HepG2 (cell line): Measurements from ENCODE around the gene BRMS1. TPM values are rescaled to one million over a fixed set of nuclear protein-coding genes. Genes with fewer than 3 reads are reported as not detected.

Experiments used
- ATAC-seq: fragments of 200-7000 bp; cut with Tn5 transposase; 3 replicates; pipeline ENCODE4 v1.9.1; 2020; ENCODE audit warnings: mild to moderate bottlenecking, moderate library complexity
- BruUV-seq: library from RNA; stranded (reverse); fragments of 400-500 nt; replicated peaks from 2 replicates; lab custom pipeline; 2021; lab: Mats Ljungman, UMichigan
- CTCF ChIA-PET: fragments of 300-600 bp; formaldehyde crosslinking; extraction: SDS; loops from one replicate; lab custom pipeline; 2021; ENCODE audit warnings: low total read pairs, inconsistent platforms, low intra/inter-chr PET ratio; lab: Yijun Ruan, JAX
- POLR2A ChIA-PET: fragments of 350-600 bp; sonication (Branson Sonifier 250); formaldehyde crosslinking; loops from one replicate; lab custom pipeline; 2020; ENCODE audit warnings: antibody characterized with exemption, inconsistent platforms; lab: Yijun Ruan, JAX
- DNase-seq: peaks from one replicate; pipeline ENCODE4 v3.0.0-alpha.2; 2015; ENCODE audit warnings: low spot score
- FAIRE-seq: peaks from 3 replicates; lab custom pipeline; 2011; peaks lifted over from hg19 to GRCh38; lab: Jason Lieb, UNC
- H2AFZ ChIP-seq: one replicate; pipeline ENCODE4 v1.6.1; 2011; ENCODE audit warnings: low read length, inconsistent platforms
- H3K27ac ChIP-seq: fragments of 300-600 bp; 3 replicates; pipeline ENCODE4 v1.8.0; 2011; ENCODE audit warnings: mixed run types, mild to moderate bottlenecking, mixed read lengths, low read length, inconsistent platforms; ENCODE audit not compliant: insufficient read depth; ENCODE audit errors: extremely low read length
- H3K27me3 ChIP-seq, 2 experiments: fragments of 200-600 bp in 1 of 2; 2 replicates in 1 of 2; 3 replicates in 1 of 2; pipeline versions ENCODE4 v1.6.0 to v1.8.0; 2011; ENCODE audit warnings: low read length in 2 of 2, mild to moderate bottlenecking in 2 of 2, moderate library complexity in 2 of 2, inconsistent platforms in 1 of 2; ENCODE audit not compliant: insufficient read depth in 2 of 2, control insufficient read depth in 1 of 2
- H3K36me3 ChIP-seq, 2 experiments: fragments of 200-600 bp in 1 of 2; replicated peaks in 1 of 2; 2 replicates in 1 of 2; 3 replicates in 1 of 2; pipeline versions ENCODE4 v1.5.1 to v1.8.0; 2011; ENCODE audit warnings: low read length in 2 of 2, inconsistent platforms in 1 of 2; ENCODE audit not compliant: insufficient read depth in 2 of 2, control insufficient read depth in 1 of 2
- H3K4me1 ChIP-seq: 2 replicates; pipeline ENCODE4 v1.5.1; 2012; ENCODE audit warnings: low read length, inconsistent platforms; ENCODE audit not compliant: insufficient read depth
- H3K4me2 ChIP-seq: 2 replicates; pipeline ENCODE4 v1.6.0; 2011; ENCODE audit warnings: low read depth, low read length, inconsistent platforms
- H3K4me3 ChIP-seq, 3 experiments: fragments of 200-600 bp in 1 of 3; sonication (generic), shearing (Covaris generic) in 1 of 3; replicated peaks in 1 of 3; 2 replicates each; pipeline ENCODE4 v1.5.1; 2011 to 2016; ENCODE audit warnings: low read length in 3 of 3, inconsistent platforms in 2 of 3, low read depth in 2 of 3, mild to moderate bottlenecking in 2 of 3, control low read depth in 1 of 3, mixed read lengths in 1 of 3; ENCODE audit not compliant: insufficient read depth in 1 of 3
- H3K79me2 ChIP-seq: one replicate; pipeline ENCODE4 v1.6.1; 2011; ENCODE audit warnings: low read length, inconsistent platforms; ENCODE audit not compliant: insufficient read depth
- H3K9ac ChIP-seq: 2 replicates; pipeline ENCODE4 v1.6.0; 2011; ENCODE audit warnings: mild to moderate bottlenecking, low read depth, low read length, inconsistent platforms; ENCODE audit not compliant: insufficient read depth
- H3K9me3 ChIP-seq: 2 replicates; pipeline ENCODE4 v1.5.1; 2012; ENCODE audit warnings: mild to moderate bottlenecking, low read length
- H4K20me1 ChIP-seq: 2 replicates; pipeline ENCODE4 v1.6.0; 2011; ENCODE audit warnings: inconsistent platforms, mild to moderate bottlenecking, low read length, moderate library complexity; ENCODE audit not compliant: insufficient read depth
- ARID2 ChIP-seq: sonication (generic); formaldehyde crosslinking; IDR thresholded peaks from 2 replicates; pipeline ENCODE4 v1.8.1; 2022; ENCODE audit warnings: mild to moderate bottlenecking, missing genetic modification reagents, borderline replicate concordance
- FOXA3 ChIP-seq: IDR thresholded peaks from 2 replicates; pipeline ENCODE4 v1.6.1; 2016; ENCODE audit warnings: missing genetic modification reagents, missing compliant biosample characterization
- GABPB1 ChIP-seq: IDR thresholded peaks from 2 replicates; pipeline ENCODE4 v1.6.1; 2016; ENCODE audit warnings: mild to moderate bottlenecking, missing genetic modification reagents, moderate library complexity, missing compliant biosample characterization
- JUND ChIP-seq: sonication (generic); formaldehyde crosslinking; IDR thresholded peaks from 2 replicates; pipeline ENCODE4 v1.8.0; 2022; ENCODE audit warnings: mild to moderate bottlenecking, missing genetic modification reagents
- NFYB ChIP-seq: sonication (generic); formaldehyde crosslinking; IDR thresholded peaks from 2 replicates; pipeline ENCODE4 v1.4.0; 2020; ENCODE audit warnings: missing genetic modification reagents
- PHF5A ChIP-seq: IDR thresholded peaks from one replicate; pipeline ENCODE4 v1.6.1; 2018; ENCODE audit warnings: low read depth, missing genetic modification reagents; ENCODE audit not compliant: unreplicated experiment
- STAG1 ChIP-seq: sonication (generic); formaldehyde crosslinking; IDR thresholded peaks from 2 replicates; pipeline ENCODE4 v1.4.0; 2020; ENCODE audit warnings: missing genetic modification reagents
- TBX3 ChIP-seq: fragments of 450-650 bp; IDR thresholded peaks from 2 replicates; pipeline ENCODE4 v1.6.1; 2017; ENCODE audit warnings: antibody characterized with exemption, mild to moderate bottlenecking, inconsistent platforms, borderline replicate concordance
- ZNF235 ChIP-seq: sonication (generic); formaldehyde crosslinking; IDR thresholded peaks from 2 replicates; pipeline ENCODE4 v1.8.1; 2023; ENCODE audit warnings: mild to moderate bottlenecking, missing genetic modification reagents, borderline replicate concordance
- ZNF709 ChIP-seq: sonication (generic); formaldehyde crosslinking; IDR thresholded peaks from 2 replicates; pipeline ENCODE4 v1.5.0; 2020; ENCODE audit warnings: mild to moderate bottlenecking, missing genetic modification reagents
- ZSCAN25 ChIP-seq: sonication (generic); formaldehyde crosslinking; IDR thresholded peaks from 2 replicates; pipeline ENCODE4 v1.8.0; 2022; ENCODE audit warnings: mild to moderate bottlenecking, missing genetic modification reagents
- ZSCAN30 ChIP-seq: sonication (generic); formaldehyde crosslinking; IDR thresholded peaks from 2 replicates; pipeline ENCODE4 v1.5.0; 2020; ENCODE audit warnings: mild to moderate bottlenecking, missing genetic modification reagents
- WGBS: methylation state at CpG from one replicate; pipeline ENCODE4 v1.1.6; 2017; ENCODE audit warnings: low lambda C conversion rate; 5-methylcytosine and 5-hydroxymethylcytosine counted together
- in situ Hi-C: cut with HindIII; loops from 2 replicates; pipeline ENCODE4 v1.10.0; 2017; ENCODE audit warnings: low pct_unique_long_range_greater_than_20kb; ENCODE audit not compliant: extremely low pct_ligation_motif_present
- intact Hi-C: fragments of 100-400 bp; cut with micrococcal nuclease; formaldehyde crosslinking; loops from one replicate; pipeline ENCODE4 v1.10.0; 2022; ENCODE audit not compliant: unreplicated experiment
- polyA plus RNA-seq, 8 experiments: library from polyadenylated mRNA; depleted of rRNA in 3 of 8; stranded (reverse) in 7 of 8; unstranded in 1 of 8; fragments of >200 nt; fragmentation: Illumina TruSeq in 4 of 8; extraction: Trizol in 4 of 8; gene quantifications; 2 replicates each; pipeline versions ENCODE4 v1.2.1 to v1.2.3, GENCODE V29; 2011 to 2016; ENCODE audit warnings: low read depth in 4 of 8, missing spikeins in 1 of 8, mixed read lengths in 1 of 8; ENCODE audit not compliant: insufficient read depth in 1 of 8
- total RNA-seq, 5 experiments: library from RNA; depleted of rRNA; stranded (reverse); fragments of >200 nt; fragmentation: Illumina TruSeq; extraction: Trizol; gene quantifications; 2 replicates each; pipeline ENCODE4 v1.2.3, GENCODE V29; 2016; ENCODE audit warnings: low read depth in 1 of 5
- TF ChIP-seq, protein P1 (sequence below): sonication (generic); formaldehyde crosslinking; IDR thresholded peaks from 2 replicates; pipeline ENCODE4 v1.8.0; 2022; ENCODE audit warnings: mild to moderate bottlenecking, missing genetic modification reagents
- TF ChIP-seq, protein P2 (sequence below): sonication (generic); formaldehyde crosslinking; IDR thresholded peaks from 2 replicates; pipeline ENCODE4 v1.4.0; 2020; ENCODE audit warnings: mild to moderate bottlenecking, missing genetic modification reagents
- TF ChIP-seq, protein P3 (sequence below): sonication (generic); formaldehyde crosslinking; IDR thresholded peaks from 2 replicates; pipeline ENCODE4 v1.4.0; 2020; ENCODE audit warnings: missing genetic modification reagents
- TF ChIP-seq, protein P4 (sequence below): sonication (generic); formaldehyde crosslinking; IDR thresholded peaks from 2 replicates; pipeline ENCODE4 v1.8.0; 2022; ENCODE audit warnings: missing genetic modification reagents, mild to moderate bottlenecking, inconsistent platforms, borderline replicate concordance

The BRMS1 gene
- total and polyA plus RNA-seq, 2 of the 13 experiments (the other 11 are each of a cell fraction or from before 2014, with no cell fraction given) = 15.8 to 55.7 TPM

DNA sequence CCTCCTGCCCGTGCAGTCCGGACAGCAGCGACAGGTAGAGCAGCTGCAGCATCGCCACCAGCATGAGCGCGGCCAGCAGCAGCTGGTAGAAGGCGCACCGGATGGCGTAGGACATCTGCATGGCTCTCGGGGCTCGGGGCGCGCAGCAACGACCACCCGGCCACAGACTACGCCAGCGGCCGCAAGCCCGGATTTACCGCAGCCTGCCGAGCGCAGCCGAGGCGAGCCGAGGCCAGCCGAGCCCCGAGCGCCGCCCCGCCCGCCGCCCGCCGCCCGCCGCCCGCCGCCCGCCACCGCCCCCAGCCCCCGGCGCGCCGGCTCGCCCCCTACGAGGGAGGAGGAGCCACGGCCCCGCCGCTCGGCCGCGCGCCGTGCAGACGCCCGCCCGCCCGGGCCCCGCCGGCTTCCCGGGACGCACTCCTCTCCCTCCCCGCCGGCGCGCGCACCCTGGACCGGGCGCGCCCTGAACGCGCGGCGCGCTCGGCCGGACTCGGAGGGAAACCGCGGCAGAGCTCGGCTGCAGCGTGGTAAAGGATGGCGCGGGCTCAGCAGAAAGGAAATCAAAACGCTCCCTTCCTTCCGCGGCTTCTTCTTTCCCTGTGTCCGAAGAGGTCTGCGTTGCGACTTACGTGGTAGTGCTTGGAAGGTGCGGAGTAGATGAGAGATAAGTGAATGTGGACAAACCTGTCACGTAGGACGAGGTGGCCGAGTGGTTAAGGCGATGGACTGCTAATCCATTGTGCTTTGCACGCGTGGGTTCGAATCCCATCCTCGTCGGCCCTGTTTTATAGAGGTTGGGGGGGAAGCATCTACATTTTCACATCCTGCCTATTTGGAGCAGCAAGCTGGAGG lies 2.7 kb upstream of the BRMS1 start, which contains the start of gene B4GAT1:
Gene B4GAT1, minus strand, starts transcription at position 205 of the 852 bp plus-strand sequence. Its CDS starts 84 bp downstream, at position 121.
- ChIA-PET POLR2A (interaction anchor here (0.7 to 2.3 kb wide), 10 partner anchors 11 to 80 kb away, joined by 3 to 27 read pairs (median 4); partner anchors contain the start of genes CD248, RAB1B, RIN1 and YIF1A), CTCF (no interaction called here)
- H3K27me3 ChIP-seq = no peaks in the 10 kb centered on the region; a peak in 1 of 5 replicates
- peak within 1 kb of the TSS; percentile 94 for H3K9ac ChIP-seq
- peaks cover 78% of the 10 kb centered on the region for H3K4me1 ChIP-seq
- ATAC-seq (peak; percentile 43), FAIRE-seq (no peak), DNase-seq (peak; percentile 68)
- WGBS = 0% methylated on average over 16 of the region's 101 CpGs
- H2AFZ ChIP-seq = no peak within 1 kb of the TSS
- peak within 1 kb of the TSS; percentile 86 for H3K27ac ChIP-seq
- peak within 1 kb of the TSS; percentile 80 to 93 (median 90) for H3K4me3 ChIP-seq
- no peaks in the 10 kb centered on the region for H4K20me1 ChIP-seq
- intact Hi-C loops = no loop called here
- in situ Hi-C loops = no loop called here
- H3K4me2 ChIP-seq = peak within 1 kb of the TSS; percentile 95
- H3K9me3 ChIP-seq = no peaks in the 10 kb centered on the region
- no TSS peak for BruUV-seq
- H3K79me2 ChIP-seq = peaks cover 54% of the 10 kb centered on the region
- no peaks in the 10 kb centered on the region for H3K36me3 ChIP-seq
- TF ChIP-seq PHF5A (CRISPR knock-in tag) (peak; percentile 33), TBX3 (0 out of 2 replicates have a peak, but pooled peaks have one; percentile 23), ZSCAN25 (CRISPR knock-in tag) (0 out of 2 replicates have a peak, but pooled peaks have one; percentile 20), NFYB (CRISPR knock-in tag) (0 out of 2 replicates have a peak, but pooled peaks have one; percentile 26), GABPB1 (CRISPR knock-in tag) (peak; percentile 62), ZNF709 (CRISPR knock-in tag) (peak; percentile 55; the same call in 1 of the 2 replicates), STAG1 (CRISPR knock-in tag) (no peak), JUND (CRISPR knock-in tag) (0 out of 2 replicates have a peak, but pooled peaks have one; percentile 27), ZNF235 (CRISPR knock-in tag) (peak; percentile 15; the same call in 1 of the 2 replicates), FOXA3 (CRISPR knock-in tag) (peak; percentile 44; the same call in 1 of the 2 replicates), ZSCAN30 (CRISPR knock-in tag) (no peak), ARID2 (CRISPR knock-in tag) (peak; percentile 46; the same call in 1 of the 2 replicates)
- TF ChIP-seq, protein P1, sequence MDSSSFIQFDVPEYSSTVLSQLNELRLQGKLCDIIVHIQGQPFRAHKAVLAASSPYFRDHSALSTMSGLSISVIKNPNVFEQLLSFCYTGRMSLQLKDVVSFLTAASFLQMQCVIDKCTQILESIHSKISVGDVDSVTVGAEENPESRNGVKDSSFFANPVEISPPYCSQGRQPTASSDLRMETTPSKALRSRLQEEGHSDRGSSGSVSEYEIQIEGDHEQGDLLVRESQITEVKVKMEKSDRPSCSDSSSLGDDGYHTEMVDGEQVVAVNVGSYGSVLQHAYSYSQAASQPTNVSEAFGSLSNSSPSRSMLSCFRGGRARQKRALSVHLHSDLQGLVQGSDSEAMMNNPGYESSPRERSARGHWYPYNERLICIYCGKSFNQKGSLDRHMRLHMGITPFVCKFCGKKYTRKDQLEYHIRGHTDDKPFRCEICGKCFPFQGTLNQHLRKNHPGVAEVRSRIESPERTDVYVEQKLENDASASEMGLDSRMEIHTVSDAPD (CRISPR knock-in tag) = no peak
- TF ChIP-seq, protein P2, sequence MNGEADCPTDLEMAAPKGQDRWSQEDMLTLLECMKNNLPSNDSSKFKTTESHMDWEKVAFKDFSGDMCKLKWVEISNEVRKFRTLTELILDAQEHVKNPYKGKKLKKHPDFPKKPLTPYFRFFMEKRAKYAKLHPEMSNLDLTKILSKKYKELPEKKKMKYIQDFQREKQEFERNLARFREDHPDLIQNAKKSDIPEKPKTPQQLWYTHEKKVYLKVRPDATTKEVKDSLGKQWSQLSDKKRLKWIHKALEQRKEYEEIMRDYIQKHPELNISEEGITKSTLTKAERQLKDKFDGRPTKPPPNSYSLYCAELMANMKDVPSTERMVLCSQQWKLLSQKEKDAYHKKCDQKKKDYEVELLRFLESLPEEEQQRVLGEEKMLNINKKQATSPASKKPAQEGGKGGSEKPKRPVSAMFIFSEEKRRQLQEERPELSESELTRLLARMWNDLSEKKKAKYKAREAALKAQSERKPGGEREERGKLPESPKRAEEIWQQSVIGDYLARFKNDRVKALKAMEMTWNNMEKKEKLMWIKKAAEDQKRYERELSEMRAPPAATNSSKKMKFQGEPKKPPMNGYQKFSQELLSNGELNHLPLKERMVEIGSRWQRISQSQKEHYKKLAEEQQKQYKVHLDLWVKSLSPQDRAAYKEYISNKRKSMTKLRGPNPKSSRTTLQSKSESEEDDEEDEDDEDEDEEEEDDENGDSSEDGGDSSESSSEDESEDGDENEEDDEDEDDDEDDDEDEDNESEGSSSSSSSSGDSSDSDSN (CRISPR knock-in tag) = peak; percentile 17; the same call in 1 of the 2 replicates
- TF ChIP-seq, protein P3, sequence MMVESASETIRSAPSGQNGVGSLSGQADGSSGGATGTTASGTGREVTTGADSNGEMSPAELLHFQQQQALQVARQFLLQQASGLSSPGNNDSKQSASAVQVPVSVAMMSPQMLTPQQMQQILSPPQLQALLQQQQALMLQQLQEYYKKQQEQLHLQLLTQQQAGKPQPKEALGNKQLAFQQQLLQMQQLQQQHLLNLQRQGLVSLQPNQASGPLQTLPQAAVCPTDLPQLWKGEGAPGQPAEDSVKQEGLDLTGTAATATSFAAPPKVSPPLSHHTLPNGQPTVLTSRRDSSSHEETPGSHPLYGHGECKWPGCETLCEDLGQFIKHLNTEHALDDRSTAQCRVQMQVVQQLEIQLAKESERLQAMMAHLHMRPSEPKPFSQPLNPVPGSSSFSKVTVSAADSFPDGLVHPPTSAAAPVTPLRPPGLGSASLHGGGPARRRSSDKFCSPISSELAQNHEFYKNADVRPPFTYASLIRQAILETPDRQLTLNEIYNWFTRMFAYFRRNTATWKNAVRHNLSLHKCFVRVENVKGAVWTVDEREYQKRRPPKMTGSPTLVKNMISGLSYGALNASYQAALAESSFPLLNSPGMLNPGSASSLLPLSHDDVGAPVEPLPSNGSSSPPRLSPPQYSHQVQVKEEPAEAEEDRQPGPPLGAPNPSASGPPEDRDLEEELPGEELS (CRISPR knock-in tag) = peak; percentile 28; the same call in 1 of the 2 replicates
- TF ChIP-seq, protein P4, sequence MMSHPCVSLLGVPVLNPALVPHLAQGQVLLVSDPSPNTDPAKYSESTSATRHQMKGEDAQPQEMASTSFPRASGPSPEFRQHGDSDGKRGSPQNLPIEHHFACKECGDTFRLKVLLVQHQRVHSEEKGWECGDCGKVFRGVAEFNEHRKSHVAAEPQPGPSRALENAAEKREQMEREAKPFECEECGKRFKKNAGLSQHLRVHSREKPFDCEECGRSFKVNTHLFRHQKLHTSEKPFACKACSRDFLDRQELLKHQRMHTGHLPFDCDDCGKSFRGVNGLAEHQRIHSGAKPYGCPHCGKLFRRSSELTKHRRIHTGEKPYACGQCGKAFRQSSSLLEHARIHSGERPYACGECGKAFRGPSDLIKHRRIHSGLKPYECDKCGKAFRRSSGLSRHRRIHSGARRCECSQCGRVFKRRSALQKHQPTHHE = peak; percentile 64; the same call in 1 of the 2 replicates
